ENCODE data around the gene DIP2C. TPM values are rescaled to one million over a fixed set of nuclear protein-coding genes. Genes with fewer than 3 reads are reported as not detected.

Gene DIP2C
- total RNA-seq, 1 donor from 2014 or later = 52.6 TPM

DNA sequence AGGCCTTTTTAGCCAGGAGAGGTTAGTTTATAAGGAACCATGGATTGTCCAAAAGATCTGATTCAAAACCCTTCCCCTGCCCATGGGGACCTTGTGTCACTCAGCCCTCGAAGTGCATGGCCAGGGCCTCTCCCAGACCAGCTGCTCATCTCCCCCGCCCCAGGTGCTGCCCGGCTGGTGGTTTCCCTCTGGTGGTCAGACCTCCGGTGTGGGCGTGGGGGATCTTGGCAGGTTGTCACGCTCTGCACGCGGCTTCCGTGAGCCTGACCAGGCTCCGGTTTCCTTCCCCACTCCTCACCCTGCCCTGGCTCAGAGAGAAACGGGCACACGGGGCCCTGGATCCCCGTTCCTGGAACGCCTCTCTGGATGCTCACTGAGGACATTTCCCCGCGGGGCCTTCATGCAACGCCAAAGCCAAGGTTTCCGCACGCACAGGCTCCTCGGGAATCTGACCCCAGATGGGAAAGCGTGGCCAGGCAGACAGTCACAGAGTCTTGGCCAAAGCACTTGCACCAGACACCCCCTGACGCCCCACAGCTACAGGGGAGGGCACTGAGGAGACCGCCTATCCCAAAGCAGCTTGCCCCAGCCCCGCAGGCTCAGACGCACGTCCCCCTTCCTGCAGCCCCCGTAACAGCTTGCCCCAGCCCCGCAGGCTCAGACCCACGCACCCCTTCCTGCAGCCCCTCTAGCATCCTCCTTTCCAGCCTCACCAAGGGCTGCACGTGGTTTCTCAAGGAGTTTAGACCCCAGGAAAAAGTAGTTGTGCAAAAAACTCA lies 7.8 kb upstream of the DIP2C start:
- H3K27me3 Mint-ChIP-seq (ENCODE audit: unreplicated experiment) = no peaks in the 10 kb centered on the region
- TF ChIP-seq, protein P1, sequence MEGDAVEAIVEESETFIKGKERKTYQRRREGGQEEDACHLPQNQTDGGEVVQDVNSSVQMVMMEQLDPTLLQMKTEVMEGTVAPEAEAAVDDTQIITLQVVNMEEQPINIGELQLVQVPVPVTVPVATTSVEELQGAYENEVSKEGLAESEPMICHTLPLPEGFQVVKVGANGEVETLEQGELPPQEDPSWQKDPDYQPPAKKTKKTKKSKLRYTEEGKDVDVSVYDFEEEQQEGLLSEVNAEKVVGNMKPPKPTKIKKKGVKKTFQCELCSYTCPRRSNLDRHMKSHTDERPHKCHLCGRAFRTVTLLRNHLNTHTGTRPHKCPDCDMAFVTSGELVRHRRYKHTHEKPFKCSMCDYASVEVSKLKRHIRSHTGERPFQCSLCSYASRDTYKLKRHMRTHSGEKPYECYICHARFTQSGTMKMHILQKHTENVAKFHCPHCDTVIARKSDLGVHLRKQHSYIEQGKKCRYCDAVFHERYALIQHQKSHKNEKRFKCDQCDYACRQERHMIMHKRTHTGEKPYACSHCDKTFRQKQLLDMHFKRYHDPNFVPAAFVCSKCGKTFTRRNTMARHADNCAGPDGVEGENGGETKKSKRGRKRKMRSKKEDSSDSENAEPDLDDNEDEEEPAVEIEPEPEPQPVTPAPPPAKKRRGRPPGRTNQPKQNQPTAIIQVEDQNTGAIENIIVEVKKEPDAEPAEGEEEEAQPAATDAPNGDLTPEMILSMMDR (IDR thresholded peaks at IDR 0.05; ENCODE audit: partially characterized antibody, unreplicated experiment) = no peak
- H3K4me1 Mint-ChIP-seq (ENCODE audit: low read depth, unreplicated experiment) = peaks cover 29% of the 10 kb centered on the region
- H3K36me3 Mint-ChIP-seq (ENCODE audit: unreplicated experiment) = no peaks in the 10 kb centered on the region
- H3K27ac Mint-ChIP-seq (ENCODE audit: unreplicated experiment) = no peak overlapping the region
- H3K9me3 Mint-ChIP-seq (ENCODE audit: unreplicated experiment) = peaks cover 6% of the 10 kb centered on the region
- peak overlapping the region; percentile 20 for H3K4me3 Mint-ChIP-seq (ENCODE audit: unreplicated experiment)
- peak; percentile 48 for DNase-seq

DNA sequence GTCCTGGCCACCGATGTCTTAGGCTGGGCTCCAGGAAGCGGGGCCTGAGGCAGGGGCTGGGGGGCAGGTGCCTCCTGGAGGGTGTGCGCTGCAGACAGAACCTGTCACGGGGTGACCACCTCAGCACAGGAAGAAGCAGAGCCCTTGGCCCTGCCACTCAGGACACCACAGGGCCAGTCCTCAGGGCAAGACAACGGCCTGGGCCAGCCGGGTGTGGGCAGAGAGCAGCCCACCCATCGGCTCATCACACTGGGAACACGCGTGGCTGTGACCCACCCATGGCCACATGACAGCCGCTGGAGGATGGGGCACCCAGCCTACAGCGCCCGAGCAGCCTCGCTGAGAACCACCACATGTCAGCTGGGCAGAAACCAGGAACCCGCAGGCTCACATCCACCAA lies 5.9 kb upstream of the DIP2C start:
- Mint-ChIP-seq H3K36me3 (ENCODE audit: unreplicated experiment) (no peaks in the 10 kb centered on the region), H3K27me3 (ENCODE audit: unreplicated experiment) (peaks cover 7% of the 10 kb centered on the region), H3K9me3 (ENCODE audit: unreplicated experiment) (peaks cover 10% of the 10 kb centered on the region), H3K27ac (ENCODE audit: unreplicated experiment) (no peak overlapping the region), H3K4me1 (ENCODE audit: low read depth, unreplicated experiment) (peaks cover 32% of the 10 kb centered on the region), H3K4me3 (ENCODE audit: unreplicated experiment) (no peak overlapping the region)
- TF ChIP-seq, protein P1 (IDR thresholded peaks at IDR 0.05; ENCODE audit: partially characterized antibody, unreplicated experiment) = no peak
- DNase-seq = no peak

DNA sequence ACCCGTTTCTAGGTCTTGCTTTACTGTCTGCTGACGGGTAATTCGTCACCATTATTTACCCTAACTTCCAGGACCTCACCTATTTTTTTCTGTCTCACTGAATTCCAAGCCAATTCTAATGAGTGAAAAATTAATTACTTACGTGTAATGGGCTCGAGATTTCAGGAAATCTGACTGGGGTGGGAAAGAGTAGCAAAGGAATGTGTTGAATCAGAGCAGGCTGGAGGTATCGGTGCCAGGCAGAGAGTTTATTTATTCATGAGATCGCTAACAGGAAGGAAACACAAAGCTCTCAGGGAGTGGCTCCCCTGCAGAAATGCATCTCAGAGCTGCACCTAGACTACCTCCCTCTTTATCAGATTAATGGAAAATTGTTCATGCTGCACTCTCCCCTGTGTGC lies 4.0 kb upstream of the DIP2C start:
- Mint-ChIP-seq H3K27me3 (ENCODE audit: unreplicated experiment) (peaks cover 9% of the 10 kb centered on the region), H3K36me3 (ENCODE audit: unreplicated experiment) (no peaks in the 10 kb centered on the region), H3K27ac (ENCODE audit: unreplicated experiment) (no peak overlapping the region), H3K4me3 (ENCODE audit: unreplicated experiment) (no peak overlapping the region), H3K9me3 (ENCODE audit: unreplicated experiment) (peaks cover 11% of the 10 kb centered on the region), H3K4me1 (ENCODE audit: low read depth, unreplicated experiment) (peaks cover 19% of the 10 kb centered on the region)
- no peak for DNase-seq
- TF ChIP-seq, protein P1 (IDR thresholded peaks at IDR 0.05; ENCODE audit: partially characterized antibody, unreplicated experiment) = no peak

DNA sequence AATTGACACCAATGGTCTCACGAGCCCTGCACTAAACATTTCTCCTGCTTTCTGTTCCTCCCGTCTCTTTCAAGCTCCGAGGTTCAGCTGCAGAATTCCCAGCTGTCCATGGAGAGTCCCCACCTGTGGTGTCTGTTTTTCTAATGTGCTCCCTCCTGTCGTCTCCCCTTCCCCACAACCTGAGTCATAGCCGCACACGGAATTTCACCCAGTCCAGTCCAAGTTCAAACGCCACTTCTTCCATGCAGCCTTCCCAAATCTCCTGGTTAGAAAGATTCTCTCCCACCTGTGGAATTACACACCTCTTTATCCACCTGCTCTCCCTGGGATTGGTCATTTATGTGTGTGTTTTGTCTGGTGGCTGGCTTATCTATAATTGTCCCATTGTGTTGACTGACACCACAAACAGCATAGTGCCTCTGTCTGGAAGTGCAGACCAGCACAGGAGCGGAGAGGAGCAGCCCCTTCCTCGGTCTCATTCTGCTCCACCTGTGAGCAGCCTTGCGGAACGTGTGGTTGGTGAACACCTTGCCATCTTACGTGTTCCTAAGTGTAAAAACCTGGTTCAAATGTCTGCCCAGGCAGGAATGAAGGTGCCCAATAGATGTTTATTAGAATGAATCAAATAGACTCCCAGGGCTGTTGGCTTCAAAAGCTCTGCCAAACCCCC lies 3.3 kb upstream of the DIP2C start:
- peak overlapping the region; percentile 6 for H3K4me3 Mint-ChIP-seq (ENCODE audit: unreplicated experiment)
- no peaks in the 10 kb centered on the region for H3K36me3 Mint-ChIP-seq (ENCODE audit: unreplicated experiment)
- H3K27ac Mint-ChIP-seq (ENCODE audit: unreplicated experiment) = no peak overlapping the region
- DNase-seq = no peak
- H3K27me3 Mint-ChIP-seq (ENCODE audit: unreplicated experiment) = peaks cover 13% of the 10 kb centered on the region
- H3K9me3 Mint-ChIP-seq (ENCODE audit: unreplicated experiment) = peaks cover 15% of the 10 kb centered on the region
- H3K4me1 Mint-ChIP-seq (ENCODE audit: low read depth, unreplicated experiment) = peaks cover 21% of the 10 kb centered on the region
- TF ChIP-seq, protein P1 (IDR thresholded peaks at IDR 0.05; ENCODE audit: partially characterized antibody, unreplicated experiment) = no peak

- no peak for DNase-seq
- Mint-ChIP-seq H3K4me3 (ENCODE audit: unreplicated experiment) (peak overlapping the region; percentile 36), H3K27me3 (ENCODE audit: unreplicated experiment) (peaks cover 13% of the 10 kb centered on the region), H3K27ac (ENCODE audit: unreplicated experiment) (no peak overlapping the region), H3K36me3 (ENCODE audit: unreplicated experiment) (no peaks in the 10 kb centered on the region), H3K4me1 (ENCODE audit: low read depth, unreplicated experiment) (peaks cover 24% of the 10 kb centered on the region), H3K9me3 (ENCODE audit: unreplicated experiment) (peaks cover 19% of the 10 kb centered on the region)
- TF ChIP-seq, protein P1 (IDR thresholded peaks at IDR 0.05; ENCODE audit: partially characterized antibody, unreplicated experiment) = no peak
These were observed 1.7 kb upstream of the DIP2C start for GRCh38 chr10:691216-691615.

Data from glutamatergic neuron (in vitro differentiated cells).